Measurements from ENCODE around the gene UPF2. TPM values are rescaled to one million over a fixed set of nuclear protein-coding genes. Genes with fewer than 3 reads are reported as not detected.
"Not testable (repeated sequence)": the region's sequence is repeated elsewhere in the genome, so short reads cannot be mapped to it uniquely, and the experiment has no call there.

Gene UPF2
- total RNA-seq, 1 donor from 2014 or later, result 21.4 TPM

DNA sequence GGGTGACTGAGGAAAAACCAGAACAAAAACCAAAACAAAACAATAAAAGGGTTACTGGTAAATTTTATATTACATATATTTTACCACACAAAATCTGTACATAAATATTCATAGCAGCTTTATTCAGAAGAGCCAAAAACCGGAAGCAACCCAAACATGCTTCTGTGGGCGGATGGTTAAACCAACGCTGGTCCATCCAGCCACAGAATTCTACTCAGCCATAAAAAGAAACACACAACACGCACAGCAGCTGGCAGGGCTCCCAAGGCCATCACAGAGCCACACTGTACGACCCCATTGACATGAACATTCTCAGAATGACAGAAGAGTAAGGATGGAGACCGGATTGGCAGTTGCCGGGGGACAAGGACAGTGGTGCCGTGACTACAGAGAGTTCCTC lies 135.9 kb downstream of the UPF2 start:
- no peak for DNase-seq

GRCh38 chr10:11902646-11903045 lies 140.0 kb downstream of the UPF2 start:
- no peak for DNase-seq

DNA sequence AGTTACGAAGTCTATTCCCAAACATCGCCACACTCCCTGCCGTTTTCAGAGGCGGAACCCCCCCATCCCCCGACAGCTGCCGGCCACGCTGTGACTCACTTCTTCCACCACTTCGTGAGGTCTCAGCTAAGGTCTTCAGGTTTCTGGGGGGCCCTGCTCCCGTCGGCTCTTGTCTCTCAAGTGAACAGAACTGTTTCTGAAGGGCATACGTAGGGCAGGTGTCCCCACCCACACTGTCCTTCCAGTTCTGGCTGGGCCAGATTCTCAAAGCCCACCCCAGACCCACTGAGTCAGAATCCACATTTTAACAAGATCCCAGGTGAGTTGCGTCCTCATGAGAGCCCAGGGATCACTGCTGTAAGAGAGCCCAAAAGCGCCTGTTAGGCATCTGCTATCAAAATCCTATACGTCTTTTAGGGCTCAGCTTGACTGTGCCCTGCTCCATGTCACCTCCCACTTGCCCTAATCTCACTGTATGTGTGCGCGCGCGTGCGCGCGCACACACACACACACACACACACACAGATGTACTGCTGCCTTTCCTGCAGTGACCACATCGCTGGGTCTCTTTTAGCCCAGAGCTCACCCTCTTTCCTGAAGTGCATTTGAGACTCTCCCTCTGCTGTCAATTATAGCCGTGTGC lies 140.7 kb downstream of the UPF2 start:
- no peak for DNase-seq

GRCh38 chr10:11901454-11901832 lies 141.2 kb downstream of the UPF2 start:
- DNase-seq, result no peak

- DNase-seq, result no peak
Measured at GRCh38 chr10:11901036-11901301, 141.6 kb downstream of the UPF2 start.

GRCh38 chr10:11899067-11899876 lies 143.3 kb downstream of the UPF2 start:
- DNase-seq, result no peak

DNA sequence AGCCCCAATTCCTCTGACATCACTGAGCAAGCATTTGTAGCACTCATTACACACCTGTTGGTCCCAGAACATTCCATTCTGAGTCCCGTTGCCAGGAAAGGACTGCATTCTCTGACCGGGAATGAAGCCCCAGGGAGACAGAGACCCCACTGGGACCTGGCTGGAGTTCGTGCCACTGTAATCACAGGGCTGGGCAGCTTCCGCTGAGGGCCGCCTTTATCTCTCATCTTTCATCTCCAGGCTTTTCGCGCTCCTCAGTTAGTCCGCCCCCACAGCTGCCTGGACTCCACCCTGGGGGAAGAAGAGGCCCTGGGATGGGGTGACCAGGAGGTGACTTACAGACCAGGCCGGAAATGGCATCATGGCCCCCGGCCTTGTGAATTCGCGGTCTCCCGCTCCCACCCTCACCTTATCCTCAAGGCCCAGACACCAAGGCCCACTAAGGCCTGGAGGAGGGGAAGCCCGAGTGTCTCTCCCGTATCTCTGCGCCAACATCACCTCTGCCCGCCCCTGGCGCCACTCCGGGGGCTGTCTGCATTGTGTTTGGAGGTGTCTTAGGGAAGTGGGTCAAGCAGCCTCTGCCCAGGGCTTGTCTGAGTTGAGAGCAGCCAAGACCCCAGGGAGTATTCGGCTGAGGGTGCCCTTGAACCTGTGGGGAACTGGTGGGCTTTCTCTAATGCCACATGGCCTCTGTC lies 144.1 kb downstream of the UPF2 start:
- no peak for DNase-seq

DNA sequence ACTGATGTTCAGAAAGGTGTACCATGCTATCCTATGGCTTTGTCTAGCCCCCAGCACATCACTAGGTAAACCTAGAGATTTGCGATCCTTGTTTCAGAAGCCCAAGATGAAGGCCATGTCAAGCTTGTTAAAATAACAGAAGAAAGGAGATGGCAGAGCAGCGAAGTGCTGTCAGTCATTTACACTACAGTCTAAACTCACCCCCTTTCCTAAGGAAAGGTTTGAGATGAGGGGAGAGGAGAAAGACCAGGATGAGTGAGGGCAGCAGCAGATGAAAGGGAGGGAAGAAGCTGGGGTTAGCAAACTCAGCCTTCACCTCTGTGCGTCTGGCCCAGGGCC lies 144.6 kb downstream of the UPF2 start:
- no peak for DNase-seq

GRCh38 chr10:11896549-11897200 lies 145.9 kb downstream of the UPF2 start:
- no peak for DNase-seq

GRCh38 chr10:11895598-11895997 lies 147.0 kb downstream of the UPF2 start:
- DNase-seq, result no peak

GRCh38 chr10:11895108-11895466 lies 147.5 kb downstream of the UPF2 start:
- DNase-seq, result no peak

DNA sequence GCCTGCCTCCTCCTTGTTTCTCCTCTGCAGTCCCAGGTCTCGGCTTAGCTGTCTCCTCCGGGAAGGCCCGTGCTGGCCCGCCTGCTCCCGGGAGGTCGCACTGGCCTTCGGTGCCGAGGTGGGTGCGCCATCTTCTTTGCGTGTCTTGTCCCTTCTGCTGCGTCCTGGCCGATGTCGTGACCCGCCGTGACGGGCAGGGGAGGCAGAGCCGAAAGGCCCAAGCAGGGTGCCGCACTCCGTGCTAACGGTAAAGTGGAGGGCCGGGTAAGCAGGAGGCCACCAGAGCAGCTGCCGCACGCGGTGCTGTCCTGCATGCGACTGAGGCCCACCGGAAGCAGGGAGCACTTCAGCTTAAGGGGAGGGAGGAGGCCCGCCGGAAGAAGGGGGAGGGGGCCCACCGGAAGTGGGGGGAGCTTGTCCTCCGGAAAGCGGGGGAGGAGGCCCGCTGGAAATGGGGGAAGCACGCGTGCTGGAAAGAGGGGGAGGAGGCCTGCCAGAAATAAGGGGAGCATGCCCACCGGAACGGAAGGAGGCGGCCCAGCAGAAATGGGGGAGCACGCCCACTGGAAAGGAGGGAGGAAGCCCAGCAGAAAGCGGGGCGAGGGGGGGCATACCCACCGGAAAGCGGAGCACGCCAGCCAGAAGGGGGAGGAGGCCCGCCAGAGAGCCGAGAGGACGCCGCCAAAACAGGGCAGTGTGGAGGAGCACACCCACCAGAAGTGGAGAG lies 148.1 kb downstream of the UPF2 start:
- no peak for DNase-seq

DNA sequence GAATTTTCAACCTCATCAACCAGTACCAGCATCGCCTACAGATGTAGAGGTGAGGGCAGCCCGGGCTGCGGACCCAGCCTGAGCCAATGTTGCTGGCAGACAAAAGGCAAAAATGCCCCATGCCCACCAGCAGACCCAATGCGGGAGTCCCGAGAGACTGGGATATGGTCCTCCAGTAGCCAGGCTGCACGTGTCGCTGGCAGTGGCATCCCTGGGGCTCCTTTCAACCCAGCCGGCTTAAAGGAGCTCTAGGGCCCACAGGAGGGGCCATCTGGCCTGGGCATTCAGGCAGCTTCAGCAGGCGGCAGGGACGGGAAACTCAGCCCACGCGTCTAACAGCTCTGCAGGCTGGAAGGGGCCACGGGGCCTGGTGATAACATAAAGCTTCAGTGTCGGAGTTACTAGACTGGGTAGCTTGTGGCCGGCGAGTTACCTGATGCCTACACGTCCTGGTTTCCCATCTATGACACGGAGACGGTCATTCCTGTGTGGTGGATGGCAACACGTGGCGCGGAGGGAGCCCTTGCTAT lies 148.8 kb downstream of the UPF2 start:
- no peak for DNase-seq

- DNase-seq, result no peak
Measured at GRCh38 chr10:11891776-11892486, 150.7 kb downstream of the UPF2 start.

DNA sequence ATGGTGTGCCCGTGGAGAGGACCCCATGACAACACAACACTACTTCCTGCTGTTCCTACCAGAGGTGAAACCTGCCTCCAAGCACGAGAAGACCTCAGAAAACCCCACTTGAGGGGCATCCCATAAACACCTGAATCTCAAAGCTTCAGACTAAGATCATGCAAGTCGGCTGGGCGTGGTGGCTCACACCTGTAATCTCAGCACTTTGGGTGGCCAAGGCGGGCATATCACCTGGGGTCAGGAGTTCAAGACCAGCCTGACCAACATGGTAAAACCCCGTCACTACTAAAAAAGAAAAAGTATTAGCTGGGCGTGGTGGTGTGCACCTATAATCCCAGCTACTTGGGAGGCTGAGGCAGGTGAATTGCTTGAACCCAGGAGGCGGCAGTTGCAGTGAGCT lies 153.3 kb downstream of the UPF2 start:
- DNase-seq, result not testable (repeated sequence)

DNA sequence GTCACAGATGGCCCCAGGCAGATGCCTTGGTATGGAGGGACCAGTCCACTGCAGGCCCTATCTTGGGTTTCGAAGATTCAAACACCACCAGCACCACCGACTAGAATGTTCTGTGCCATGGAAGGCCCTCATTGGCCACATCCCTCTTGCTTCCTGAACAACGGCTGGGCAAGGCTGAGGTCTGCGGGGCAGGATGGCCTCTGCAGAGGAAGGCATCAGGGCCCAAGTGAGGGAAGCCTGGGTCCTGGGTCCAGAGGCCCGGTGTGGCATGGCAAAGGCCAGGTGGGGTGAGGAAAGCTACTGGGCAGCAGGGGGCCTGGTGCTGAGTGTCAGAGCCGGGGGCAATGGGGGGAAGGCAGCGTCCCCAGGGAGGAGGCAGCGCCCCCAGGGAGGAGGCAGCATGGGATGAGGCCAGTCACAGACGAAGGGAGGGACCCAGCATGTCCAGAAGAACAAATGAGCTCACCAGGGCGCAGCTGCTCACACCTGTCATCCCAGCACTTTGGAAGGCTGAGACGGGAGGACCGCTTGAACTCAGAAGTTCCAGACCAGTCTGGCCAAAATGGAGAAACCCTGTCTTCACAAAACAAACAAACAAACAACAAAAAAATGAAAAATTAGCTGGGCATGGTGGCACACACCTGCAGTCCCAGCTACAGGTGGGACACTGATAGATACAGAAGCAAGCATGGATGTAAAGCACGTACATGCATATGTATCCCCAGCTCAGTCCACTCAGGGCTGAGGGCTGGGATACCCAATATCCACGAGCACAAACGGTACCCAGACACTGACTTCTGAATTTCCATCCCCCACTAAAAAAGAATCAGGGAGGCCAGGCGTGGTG lies 155.0 kb downstream of the UPF2 start:
- DNase-seq, result no peak

DNA sequence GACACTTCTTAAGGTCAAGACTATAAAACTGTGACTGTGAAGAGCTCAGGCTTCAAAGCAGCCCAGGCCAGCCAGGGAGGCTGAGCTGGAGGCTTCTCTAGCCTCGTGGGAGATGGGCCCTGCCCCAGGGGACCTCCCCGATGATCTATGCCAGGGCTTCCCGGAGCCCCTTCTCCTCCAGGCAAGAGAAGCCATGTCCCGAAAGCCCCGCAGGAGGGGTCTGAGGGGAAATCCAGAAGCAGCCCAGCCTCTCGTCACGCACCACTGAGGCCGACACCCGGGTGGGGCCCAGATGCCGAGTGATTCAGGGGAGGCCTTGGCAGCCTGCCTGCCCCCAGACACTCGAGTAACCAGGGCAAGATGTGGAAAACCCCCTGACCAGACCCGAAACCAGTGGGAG lies 155.8 kb downstream of the UPF2 start:
- DNase-seq, result no peak

GRCh38 chr10:11886138-11886474 lies 156.5 kb downstream of the UPF2 start:
- no peak for DNase-seq

DNA sequence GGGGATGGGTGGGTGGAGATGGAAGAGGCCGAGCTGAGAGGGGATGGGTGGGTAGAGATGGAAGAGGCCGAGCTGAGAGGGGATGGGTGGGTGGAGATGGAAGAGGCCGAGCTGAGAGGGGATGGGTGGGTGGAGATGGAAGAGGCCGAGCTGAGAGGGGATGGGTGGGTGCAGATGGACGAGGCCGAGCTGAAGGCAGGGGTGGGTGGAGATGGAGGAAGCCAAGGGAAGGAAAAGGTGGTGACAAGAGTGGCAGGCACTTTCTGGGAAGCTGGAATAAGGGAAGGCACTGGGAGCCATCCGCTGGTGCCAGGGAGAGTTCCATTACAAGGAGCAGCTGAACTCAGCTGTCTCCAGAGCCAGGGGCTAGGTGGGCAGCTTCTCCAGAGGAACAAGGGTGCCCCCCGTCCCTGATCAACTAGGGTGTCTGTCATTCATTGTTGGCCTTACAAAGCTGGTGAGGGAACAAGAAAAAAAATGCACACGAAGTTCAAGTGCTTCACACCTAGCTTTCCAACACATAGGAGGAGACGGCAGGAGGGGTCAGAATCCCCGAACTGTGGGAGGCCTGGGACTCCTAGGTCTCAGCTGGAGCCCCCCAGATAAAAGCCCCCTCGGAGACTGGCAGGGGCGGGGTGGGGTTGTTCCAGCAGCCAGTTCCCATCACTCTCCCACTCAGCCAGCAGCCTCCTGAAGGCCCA lies 157.0 kb downstream of the UPF2 start:
- DNase-seq, result no peak

DNA sequence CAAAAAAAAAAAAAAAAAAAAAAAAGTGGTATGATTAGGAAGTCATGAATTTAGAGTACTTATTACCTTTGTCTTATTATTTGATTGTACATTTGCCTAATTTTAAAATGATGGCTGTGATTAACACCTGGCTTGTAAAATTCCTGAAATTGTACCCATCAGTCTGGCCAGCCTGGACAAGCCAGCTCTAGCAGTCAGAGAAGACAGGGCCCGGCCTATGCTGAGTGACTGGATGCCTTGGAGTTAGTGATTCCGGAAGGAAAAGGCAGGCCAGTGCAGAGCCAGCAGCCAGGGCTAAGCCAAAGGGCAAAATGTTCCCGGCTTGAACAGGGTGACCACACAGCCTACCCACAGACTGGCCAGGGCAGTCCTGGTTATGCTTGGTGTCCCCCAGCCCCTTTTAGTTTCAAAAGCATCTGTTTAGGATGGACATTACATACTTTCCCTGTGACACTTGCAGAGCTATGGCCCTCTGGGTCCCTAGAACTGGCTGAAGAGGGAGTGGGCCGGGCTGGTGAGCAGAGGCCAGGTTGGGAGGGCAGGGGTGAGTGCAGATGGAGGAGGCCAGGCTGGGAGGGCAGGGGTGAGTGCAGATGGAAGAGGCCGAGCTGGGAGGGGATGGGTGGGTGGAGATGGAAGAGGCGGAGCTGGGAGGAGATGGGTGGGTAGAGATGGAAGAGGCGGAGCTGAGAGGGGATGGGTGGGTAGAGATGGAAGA lies 157.7 kb downstream of the UPF2 start:
- no peak for DNase-seq

Data from occipital lobe (tissue), 2 donors.